Amygdala (tissue), 56 donors: ENCODE measurements around the gene NUBP2.
A peak's percentile ranks its signal among the peaks of the same experiment; 100 is the strongest.

Experiments
- DNase-seq, 56 donors: peaks; one replicate each; lab custom pipeline; 2025; lab: John Stamatoyannopoulos, UW

NUBP2 gene

GRCh38 chr16:1820096-1820945 lies 37.6 kb downstream of the NUBP2 start:
- no peak for DNase-seq

GRCh38 chr16:1820946-1821290 lies 38.2 kb downstream of the NUBP2 start:
- no peak for DNase-seq

- no peak for DNase-seq
Measured at GRCh38 chr16:1821861-1822611, 39.3 kb downstream of the NUBP2 start.

GRCh38 chr16:1822801-1823200 lies 40.0 kb downstream of the NUBP2 start:
- no peak for DNase-seq

- peak in 30 of 56 donors; percentile 1 to 63 (median 22) for DNase-seq
Measured at GRCh38 chr16:1823821-1824220, 41.1 kb downstream of the NUBP2 start.

- DNase-seq = no peak
Measured at GRCh38 chr16:1825381-1825863, 42.7 kb downstream of the NUBP2 start.

- DNase-seq = peak in 8 of 56 donors; percentile 38 to 76 (median 62)
Measured at GRCh38 chr16:1825864-1826690, 43.3 kb downstream of the NUBP2 start.

GRCh38 chr16:1826691-1827573 lies 44.2 kb downstream of the NUBP2 start, which contains the start of the genes FAHD1 and HAGH:
Gene FAHD1 (plus strand): TSS chr16:1827206. CDS start chr16:1827239, 33 bp downstream.
Gene HAGH (minus strand): TSS chr16:1826825. CDS start chr16:1826787, 38 bp downstream.
- DNase-seq = peak; percentile 61 to 99 (median 92)

GRCh38 chr16:1828645-1829410 lies 46.1 kb downstream of the NUBP2 start:
- no peak for DNase-seq

- no peak for DNase-seq
Measured at GRCh38 chr16:1830213-1830612, 47.5 kb downstream of the NUBP2 start.

GRCh38 chr16:1831186-1832075 lies 48.7 kb downstream of the NUBP2 start:
- DNase-seq = no peak

GRCh38 chr16:1832838-1833454 lies 50.2 kb downstream of the NUBP2 start:
- DNase-seq = no peak

GRCh38 chr16:1834096-1834495 lies 51.3 kb downstream of the NUBP2 start:
- no peak for DNase-seq
